Renal cortical epithelial cell (primary cell): ENCODE results near the gene PPP1R14B. TPM values are rescaled to one million over a fixed set of nuclear protein-coding genes. Genes with fewer than 3 reads are reported as not detected.

Source experiments
- DNase-seq: peaks from one replicate; pipeline ENCODE4 v3.0.0-alpha.2; 2011; ENCODE audit warnings: low read depth
- total RNA-seq: library from RNA; depleted of rRNA; stranded (reverse); fragments of >200 nt; gene quantifications from 2 replicates; pipeline ENCODE4 v1.2.3, GENCODE V29; 2014

Gene PPP1R14B
- total RNA-seq, 1 donor from 2014 or later: 131 TPM

DNA sequence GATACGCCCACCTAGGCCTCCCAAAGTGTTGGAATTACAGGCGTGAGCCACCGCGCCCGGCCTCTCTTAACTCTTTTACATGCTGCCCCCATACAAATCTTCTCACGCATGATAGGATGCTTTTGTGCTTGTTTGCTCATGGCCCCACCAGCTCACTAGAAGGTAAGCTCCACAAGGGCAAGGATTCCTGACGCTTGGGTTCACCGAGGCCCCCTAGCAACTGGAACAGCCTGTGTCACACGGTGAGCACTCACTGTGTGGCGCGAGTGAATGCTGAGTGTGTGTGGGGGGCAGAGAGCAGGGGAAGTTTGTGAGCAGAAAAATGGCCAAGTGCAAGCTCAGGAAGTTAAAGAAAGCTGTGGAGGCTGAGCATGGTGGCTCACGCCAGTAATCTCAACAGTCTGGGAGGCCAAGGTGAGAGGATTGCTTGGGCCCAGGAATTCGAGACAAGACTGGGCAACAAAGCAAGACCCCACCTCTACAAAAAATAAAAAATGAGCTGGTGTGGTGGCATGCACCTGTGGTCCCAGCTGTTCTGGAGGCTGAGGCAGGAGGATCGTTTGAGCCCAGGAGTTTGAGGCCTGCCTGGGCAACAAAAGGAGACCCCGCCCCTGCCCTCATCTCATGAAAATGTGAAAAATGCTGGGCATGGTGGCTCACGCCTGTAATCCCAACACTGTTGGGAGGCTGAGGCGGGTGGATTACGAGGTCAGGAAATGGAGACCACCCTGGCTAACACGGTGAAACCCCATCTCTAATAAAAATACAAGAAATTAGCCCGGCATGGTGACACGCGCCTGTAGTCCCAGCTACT, 35.4 kb upstream of the PPP1R14B start:
- DNase-seq: no peak

DNA sequence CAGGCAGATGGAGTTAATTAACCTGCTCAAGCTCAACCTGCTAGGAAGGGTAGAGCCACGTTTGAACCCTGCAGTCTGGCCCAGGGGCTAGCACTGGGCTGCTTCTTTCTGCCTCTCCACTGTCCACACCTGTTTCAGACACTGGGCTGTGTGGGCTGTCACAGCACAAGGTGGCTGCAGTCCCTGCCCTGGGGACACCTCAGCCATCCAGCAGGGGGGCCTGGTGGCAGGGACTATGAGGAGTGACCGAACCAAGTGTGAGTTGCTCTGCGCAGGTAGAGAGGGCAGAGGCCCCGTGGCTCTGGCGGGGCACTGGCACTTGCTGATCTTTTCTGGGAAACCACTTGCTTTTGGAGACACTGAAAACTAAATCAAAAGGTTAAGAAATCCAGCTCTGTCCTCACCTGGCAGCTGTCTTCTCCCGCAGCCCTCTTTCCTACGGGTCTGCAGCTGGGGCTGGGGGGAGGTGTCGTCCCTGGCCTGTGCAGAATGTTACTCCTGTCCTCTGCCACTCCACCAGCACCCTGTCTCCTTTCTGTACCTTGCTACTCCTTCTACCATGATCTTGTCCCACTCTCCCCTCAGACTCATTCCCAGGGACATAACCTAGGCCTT, 31.9 kb upstream of the PPP1R14B start:
- DNase-seq: no peak

DNA sequence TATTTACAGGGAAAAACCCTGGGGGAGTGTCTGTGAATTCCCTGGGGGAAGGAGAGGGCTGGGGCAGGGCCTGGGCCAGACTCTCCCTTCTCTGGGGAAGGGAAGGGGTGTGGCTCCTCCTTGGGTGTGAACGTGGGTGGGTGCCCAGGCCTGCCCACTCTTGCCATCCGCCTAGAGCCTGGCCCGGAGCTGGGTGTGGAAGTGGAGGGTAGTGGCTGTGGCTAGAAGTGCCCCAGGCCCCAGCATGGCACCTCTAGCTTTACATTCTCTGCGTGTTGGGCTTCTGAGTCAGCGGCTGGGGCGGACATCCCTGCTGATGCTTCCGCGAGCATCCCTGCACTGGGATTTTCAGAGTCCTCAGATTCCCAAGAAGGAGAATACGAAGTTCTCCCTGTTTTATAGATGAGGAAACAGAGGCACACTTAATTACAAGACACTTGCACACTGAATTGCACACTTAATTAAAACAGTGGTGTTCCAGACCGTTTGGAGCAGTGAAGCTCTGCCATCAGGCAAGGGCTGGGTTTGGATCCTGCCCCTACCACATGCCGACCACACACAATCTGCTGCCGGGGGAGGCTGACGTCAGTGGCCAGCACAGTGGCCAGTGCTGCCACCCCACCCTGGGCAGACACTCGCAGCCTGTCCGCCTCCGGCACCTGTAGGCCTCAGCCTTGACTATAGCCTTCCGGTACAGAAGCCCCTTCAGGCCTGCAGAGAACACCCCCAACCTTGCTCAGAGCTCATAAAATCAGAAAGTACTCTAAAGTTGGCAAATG, 30.1 kb upstream of the PPP1R14B start:
- DNase-seq: no peak

GRCh38 chr11:64275841-64276240, 29.1 kb upstream of the PPP1R14B start:
- DNase-seq: no peak

DNA sequence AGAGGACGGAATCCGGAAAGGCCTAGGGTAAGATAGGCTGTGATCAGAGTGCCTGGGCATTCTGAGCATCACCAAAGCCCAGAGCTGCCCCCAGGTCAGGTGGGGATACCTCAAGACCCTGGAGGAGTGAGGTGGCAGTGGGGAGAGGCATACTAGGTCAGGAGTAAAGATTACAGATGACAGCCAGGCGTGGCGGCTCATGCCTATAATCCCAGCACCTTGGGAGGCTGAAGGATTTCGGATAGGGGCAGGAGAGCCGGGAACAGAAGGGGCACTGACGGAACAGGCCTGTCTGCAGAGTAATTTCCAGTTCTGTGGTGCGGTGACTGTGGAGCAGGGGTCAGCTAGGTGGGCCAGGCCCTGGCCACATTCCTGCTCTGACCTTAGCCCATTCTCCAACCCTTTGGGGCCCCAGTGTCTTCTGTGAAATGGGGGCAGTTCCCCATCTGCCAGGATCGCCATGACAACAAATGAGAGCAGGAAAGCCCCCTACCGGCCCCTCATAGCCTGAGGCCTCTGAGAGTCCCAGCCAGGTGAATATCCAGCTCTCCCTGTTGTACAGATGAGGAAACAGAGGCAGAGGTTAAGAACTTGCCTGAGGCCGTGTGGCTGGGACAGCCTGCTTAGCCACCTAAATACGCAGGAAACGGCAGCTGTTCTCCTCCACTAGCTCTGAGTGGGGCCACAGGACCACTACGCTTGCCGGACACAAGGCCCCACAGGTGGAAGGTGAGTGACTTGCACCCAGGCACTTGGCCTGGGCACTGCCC, 28.5 kb upstream of the PPP1R14B start:
- DNase-seq: no peak

- peak; percentile 99 for DNase-seq
Measured at GRCh38 chr11:64269540-64270220, 22.9 kb upstream of the PPP1R14B start.

DNA sequence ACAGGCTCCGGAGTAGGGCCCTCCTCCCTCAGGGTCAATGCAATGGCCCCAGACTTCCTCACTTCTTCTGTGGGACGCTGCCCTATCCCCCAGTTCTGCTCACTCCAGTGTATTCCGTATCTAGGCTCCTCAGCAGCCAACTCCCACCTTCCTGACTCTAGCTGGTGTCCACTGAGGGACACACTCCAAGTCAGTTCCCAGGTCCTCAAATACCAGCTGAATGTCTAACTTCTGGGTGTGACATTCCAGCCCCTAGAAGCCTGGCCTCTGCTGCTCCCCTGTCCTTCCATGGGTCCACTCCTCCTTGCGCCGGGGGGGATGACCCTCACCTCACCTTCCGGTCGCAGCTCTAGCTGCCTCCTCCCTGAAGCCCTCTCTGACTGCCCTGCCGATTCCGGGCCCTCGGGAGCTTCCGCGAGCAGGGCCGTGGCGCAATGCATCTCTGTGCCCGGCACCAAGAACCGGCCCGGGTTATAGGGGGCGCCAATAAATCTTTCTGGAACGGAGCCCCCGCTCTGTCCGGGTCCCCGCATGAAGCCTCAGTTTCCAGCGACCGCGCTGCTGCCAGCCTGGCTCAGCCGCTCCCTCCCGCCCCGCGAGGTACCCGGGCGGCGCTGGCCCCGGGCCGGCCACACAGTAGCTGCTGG, 22.3 kb upstream of the PPP1R14B start:
- peak; percentile 16 for DNase-seq

- DNase-seq: no peak
Measured at GRCh38 chr11:64268025-64268892, 21.5 kb upstream of the PPP1R14B start.

DNA sequence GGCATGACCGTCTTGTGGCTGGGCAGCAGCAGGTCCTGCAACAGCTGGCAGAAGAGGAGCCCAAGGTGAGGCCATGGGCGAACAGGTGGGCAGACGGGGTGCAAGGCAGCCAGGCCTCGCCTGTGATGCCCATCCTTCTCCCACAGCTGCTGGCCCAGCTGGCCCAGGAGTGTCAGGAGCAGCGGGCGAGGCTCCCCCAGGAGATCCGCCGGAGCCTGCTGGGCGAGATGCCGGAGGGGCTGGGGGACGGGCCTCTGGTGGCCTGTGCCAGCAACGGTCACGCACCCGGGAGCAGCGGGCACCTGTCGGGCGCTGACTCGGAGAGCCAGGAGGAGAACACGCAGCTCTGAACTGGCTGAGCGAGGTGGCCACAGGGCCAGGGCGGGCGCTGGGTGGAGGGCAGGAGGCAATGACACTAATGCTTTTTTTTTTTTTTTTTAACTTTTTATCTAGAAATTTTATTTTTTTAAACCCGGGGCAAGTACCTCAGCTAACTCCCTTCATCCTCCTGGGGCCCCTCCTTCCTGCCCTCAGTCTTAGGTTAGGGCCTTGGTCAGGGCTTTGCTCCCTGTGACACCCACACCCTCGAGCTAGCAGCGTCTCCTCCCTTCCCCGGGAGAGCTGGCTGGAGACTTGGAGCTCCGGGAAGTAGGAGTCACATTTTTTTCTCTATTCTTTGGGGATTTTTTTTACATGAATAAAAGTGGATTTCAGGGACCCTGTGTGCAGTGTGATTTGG, 20.6 kb upstream of the PPP1R14B start:
- no peak for DNase-seq

GRCh38 chr11:64266339-64266738, 19.6 kb upstream of the PPP1R14B start:
- no peak for DNase-seq

DNA sequence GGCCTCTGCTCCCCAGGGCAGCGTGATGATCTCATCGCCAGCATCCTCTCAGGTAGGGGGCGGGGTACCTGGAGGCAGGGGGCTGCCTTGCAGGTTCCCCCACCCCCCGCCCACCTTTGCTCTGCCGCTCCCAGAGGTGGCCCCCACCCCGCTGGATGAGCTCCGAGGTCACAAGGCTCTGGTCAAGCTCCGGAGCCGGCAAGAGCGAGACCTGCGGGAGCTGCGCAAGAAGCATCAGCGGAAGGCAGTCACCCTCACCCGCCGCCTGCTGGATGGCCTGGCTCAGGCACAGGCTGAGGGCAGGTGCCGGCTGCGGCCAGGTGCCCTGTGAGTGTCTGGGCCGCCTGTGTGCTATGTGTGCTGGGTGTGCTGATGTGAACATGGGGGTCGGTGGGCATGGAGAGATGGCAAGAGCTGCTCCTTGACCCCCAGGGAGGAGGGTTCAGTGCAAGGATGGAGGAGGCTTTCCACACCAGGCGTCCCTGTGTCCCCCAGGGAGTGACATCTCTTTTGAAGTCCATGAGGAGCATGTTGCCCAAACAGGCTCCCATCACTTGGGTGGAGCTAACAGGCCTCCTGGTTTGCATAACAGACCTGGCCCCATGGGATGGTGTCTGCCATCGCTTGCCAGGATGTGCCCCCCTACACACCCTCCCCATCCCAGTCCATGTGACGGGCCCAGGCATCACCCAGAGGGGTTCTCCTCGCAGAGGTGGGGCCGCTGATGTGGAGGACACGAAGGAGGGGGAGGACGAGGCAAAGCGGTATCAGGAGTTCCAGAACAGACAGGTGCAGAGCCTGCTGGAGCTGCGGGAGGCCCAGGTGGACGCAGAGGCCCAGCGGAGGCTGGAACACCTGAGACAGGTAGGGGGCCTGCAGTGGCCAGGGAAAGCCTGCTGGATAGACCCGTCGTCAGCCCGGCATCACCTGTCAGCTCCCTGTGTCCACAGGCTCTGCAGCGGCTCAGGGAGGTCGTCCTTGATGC, 18.7 kb upstream of the PPP1R14B start:
- DNase-seq: no peak

- no peak for DNase-seq
Measured at GRCh38 chr11:64264371-64264852, 17.7 kb upstream of the PPP1R14B start.

- no peak for DNase-seq
Measured at GRCh38 chr11:64263947-64264317, 17.2 kb upstream of the PPP1R14B start.

DNA sequence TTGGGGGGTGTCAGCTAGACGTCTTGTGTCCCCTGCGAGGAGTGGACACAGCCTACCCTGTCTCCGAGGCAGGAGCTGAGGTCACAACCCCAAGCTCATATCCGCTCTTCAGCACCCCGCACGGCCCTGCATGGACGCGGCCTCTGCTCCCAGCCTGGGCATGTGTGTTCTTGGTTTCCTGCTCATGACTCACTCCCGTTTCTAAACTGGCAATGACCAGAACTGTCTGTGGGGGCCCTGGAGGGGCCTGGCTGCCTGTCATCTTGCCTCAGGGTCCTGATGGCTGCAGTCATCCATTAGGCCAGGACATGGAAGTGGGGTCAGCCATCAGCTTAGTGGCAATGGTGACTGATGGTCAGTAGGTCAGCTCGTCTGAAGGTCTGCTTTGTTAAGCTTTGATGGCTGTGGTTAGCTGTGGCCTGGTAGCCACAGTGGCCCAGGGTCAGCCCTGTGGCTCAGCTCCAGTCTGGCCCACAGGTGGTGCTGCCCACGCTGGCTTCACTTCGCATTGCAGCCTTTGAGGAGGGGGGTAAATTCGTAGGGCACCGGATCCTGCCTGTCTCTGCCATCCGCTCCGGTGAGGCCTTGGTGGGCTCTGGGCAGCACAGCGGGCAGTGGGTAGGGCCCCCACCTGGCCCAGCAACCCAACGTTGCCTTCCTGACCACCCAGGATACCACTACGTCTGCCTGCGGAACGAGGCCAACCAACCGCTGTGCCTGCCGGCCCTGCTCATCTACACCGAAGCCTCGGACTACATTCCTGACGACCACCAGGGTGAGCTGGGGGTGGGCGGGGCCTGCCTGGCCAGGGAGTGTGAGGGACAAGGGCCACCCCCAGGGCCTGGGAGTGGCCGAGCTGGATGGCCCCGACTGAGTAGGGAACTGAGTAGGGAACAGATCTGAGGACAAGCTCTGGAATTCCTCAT, 16.5 kb upstream of the PPP1R14B start:
- DNase-seq: peak; percentile 13

GRCh38 chr11:64262271-64263002, 15.7 kb upstream of the PPP1R14B start:
- DNase-seq: no peak

GRCh38 chr11:64261556-64262080, 14.9 kb upstream of the PPP1R14B start:
- no peak for DNase-seq
